Natural killer cell (primary cell): ENCODE results near the gene MIF4GD. TPM values are rescaled to one million over a fixed set of nuclear protein-coding genes. Genes with fewer than 3 reads are reported as not detected.
A peak's percentile ranks its signal among the peaks of the same experiment; 100 is the strongest.

Source experiments
- ATAC-seq, 3 donors: fragments of 150-1000 bp in 2 of 3; fragments of 200-7000 bp in 1 of 3; cut with Tn5 transposase; 1 replicate in 1 of 3; 2 replicates in 2 of 3; pipeline ENCODE4 v1.10.0; 2021; ENCODE audit warnings: mild to moderate bottlenecking in 2 of 3, moderate library complexity in 2 of 3
- DNase-seq, 2 donors: peaks; one replicate each; pipeline versions ENCODE4 v3.0.0 to v3.0.0-alpha.2; 2013 to 2021; ENCODE audit warnings: mixed read lengths in 1 of 2
- H3K27ac ChIP-seq: one replicate; pipeline ENCODE4 v1.5.1; 2013; ENCODE audit warnings: mild to moderate bottlenecking, low read length
- H3K27me3 ChIP-seq: one replicate; pipeline ENCODE4 v1.6.1; 2013; ENCODE audit warnings: low read length; ENCODE audit not compliant: control insufficient read depth, insufficient read depth
- H3K36me3 ChIP-seq: one replicate; pipeline ENCODE4 v1.6.1; 2013; ENCODE audit warnings: low read length; ENCODE audit not compliant: control insufficient read depth, insufficient read depth
- H3K4me1 ChIP-seq: one replicate; pipeline ENCODE4 v1.6.1; 2013; ENCODE audit warnings: low read length; ENCODE audit not compliant: control insufficient read depth, insufficient read depth
- H3K4me3 ChIP-seq: one replicate; pipeline ENCODE4 v1.5.1; 2013; ENCODE audit warnings: low read length
- H3K9me3 ChIP-seq: one replicate; pipeline ENCODE4 v1.6.1; 2013; ENCODE audit warnings: low read length; ENCODE audit not compliant: control insufficient read depth, insufficient read depth
- H3K27ac Mint-ChIP-seq, 2 donors: one replicate each; pipeline ENCODE4 v1.8.0; 2022; ENCODE audit warnings: mild to moderate bottlenecking in 2 of 2, mixed read lengths in 2 of 2, moderate library complexity in 1 of 2
- H3K27me3 Mint-ChIP-seq, 2 donors: one replicate each; pipeline ENCODE4 v1.8.0; 2022; ENCODE audit warnings: low read depth in 2 of 2, mixed read lengths in 2 of 2
- H3K36me3 Mint-ChIP-seq: one replicate; pipeline ENCODE4 v1.8.0; 2022; ENCODE audit warnings: mixed read lengths
- H3K4me1 Mint-ChIP-seq, 2 donors: one replicate each; pipeline ENCODE4 v1.8.0; 2022; ENCODE audit warnings: mixed read lengths in 2 of 2
- H3K4me3 Mint-ChIP-seq: one replicate; pipeline ENCODE4 v1.8.0; 2022; ENCODE audit warnings: mild to moderate bottlenecking, moderate library complexity, mixed read lengths
- H3K9me3 Mint-ChIP-seq, 2 donors: one replicate each; pipeline ENCODE4 v1.8.0; 2022; ENCODE audit warnings: mixed read lengths in 2 of 2
- CTCF ChIP-seq: fragments of 200-600 bp; IDR thresholded peaks from one replicate; pipeline ENCODE4 v1.8.0; 2022; ENCODE audit warnings: antibody characterized with exemption
- WGBS: methylation state at CpG from one replicate; pipeline ENCODE4 v1.1.7; 2013; ENCODE audit warnings: missing lambda C conversion rate; ENCODE audit not compliant: insufficient coverage; 5-methylcytosine and 5-hydroxymethylcytosine counted together
- intact Hi-C: fragments of 100-400 bp; cut with micrococcal nuclease; formaldehyde crosslinking; loops from one replicate; pipeline ENCODE4 v1.14.2; 2022
- total RNA-seq, 4 donors: library from RNA; stranded (reverse); fragments of 120-200 nt in 1 of 4; gene quantifications; one replicate each; pipeline versions ENCODE4 v1.2.3 to v1.2.4, GENCODE V29; 2013 to 2022

MIF4GD gene
- total RNA-seq, 3 donors from 2014 or later (not counting 1 experiment from before 2014, with no cell fraction given) = 44.5 to 56.9 (median 50.3) TPM

- Mint-ChIP-seq H3K27ac (peak overlapping the region in 1 of 2 donors; percentile 18), H3K4me3 (no peak overlapping the region), H3K27me3 (no peaks in the 10 kb centered on the region), H3K36me3 (no peaks in the 10 kb centered on the region), H3K4me1 (no peaks in the 10 kb centered on the region), H3K9me3 (no peaks in the 10 kb centered on the region)
- Histone ChIP-seq H3K9me3 (no peaks in the 10 kb centered on the region), H3K27me3 (no peaks in the 10 kb centered on the region), H3K4me1 (peaks cover 9% of the 10 kb centered on the region), H3K4me3 (no peak overlapping the region), H3K36me3 (peaks cover 70% of the 10 kb centered on the region), H3K27ac (no peak overlapping the region)
- TF ChIP-seq CTCF = no peak
- DNase-seq (no peak), ATAC-seq (no peak)
- 73% methylated on average over 2 of the region's 2 CpGs for WGBS
- intact Hi-C loops = no loop called here
Observed at GRCh38 chr17:75228305-75228704, 42.7 kb downstream of the MIF4GD start.

- Histone ChIP-seq H3K9me3 (no peaks in the 10 kb centered on the region), H3K36me3 (peaks cover 69% of the 10 kb centered on the region), H3K27me3 (no peaks in the 10 kb centered on the region), H3K4me1 (peaks cover 9% of the 10 kb centered on the region), H3K27ac (no peak overlapping the region), H3K4me3 (no peak overlapping the region)
- Mint-ChIP-seq H3K36me3 (no peaks in the 10 kb centered on the region), H3K27ac (no peak overlapping the region), H3K27me3 (no peaks in the 10 kb centered on the region), H3K4me3 (no peak overlapping the region), H3K9me3 (no peaks in the 10 kb centered on the region), H3K4me1 (no peaks in the 10 kb centered on the region)
- no peak for TF ChIP-seq CTCF
- DNase-seq (no peak), ATAC-seq (no peak)
- intact Hi-C loops = no loop called here
- WGBS = 92% methylated on average over 4 of the region's 5 CpGs
Observed at GRCh38 chr17:75227729-75228128, 43.3 kb downstream of the MIF4GD start.

GRCh38 chr17:75225016-75225415 lies 46.0 kb downstream of the MIF4GD start:
- intact Hi-C loops = no loop called here
- TF ChIP-seq CTCF = no peak
- Histone ChIP-seq H3K9me3 (no peaks in the 10 kb centered on the region), H3K36me3 (peaks cover 53% of the 10 kb centered on the region), H3K27me3 (no peaks in the 10 kb centered on the region), H3K4me1 (peaks cover 9% of the 10 kb centered on the region), H3K27ac (no peak overlapping the region), H3K4me3 (no peak overlapping the region)
- H3K27ac Mint-ChIP-seq = no peak overlapping the region
- WGBS = 91% methylated on average over 14 of the region's 14 CpGs
- DNase-seq (no peak), ATAC-seq (no peak)
- H3K4me3 Mint-ChIP-seq = no peak overlapping the region
- no peaks in the 10 kb centered on the region for H3K9me3 Mint-ChIP-seq
- H3K27me3 Mint-ChIP-seq = no peaks in the 10 kb centered on the region
- H3K36me3 Mint-ChIP-seq = no peaks in the 10 kb centered on the region
- peaks cover 0 to 5% of the 10 kb centered on the region in 2 donors for H3K4me1 Mint-ChIP-seq

GRCh38 chr17:75219815-75220214 lies 51.2 kb downstream of the MIF4GD start:
- H3K4me1 ChIP-seq = no peaks in the 10 kb centered on the region
- Mint-ChIP-seq H3K4me3 (no peak overlapping the region), H3K27ac (no peak overlapping the region), H3K27me3 (no peaks in the 10 kb centered on the region), H3K9me3 (no peaks in the 10 kb centered on the region), H3K36me3 (peaks cover 13% of the 10 kb centered on the region), H3K4me1 (peaks cover 0 to 10% of the 10 kb centered on the region in 2 donors)
- no peak for DNase-seq
- H3K4me3 ChIP-seq = no peak overlapping the region
- no peaks in the 10 kb centered on the region for H3K27me3 ChIP-seq
- peaks cover 53% of the 10 kb centered on the region for H3K36me3 ChIP-seq
- ATAC-seq = no peak
- WGBS = 100% methylated on average over 1 of the region's 3 CpGs
- TF ChIP-seq CTCF = no peak
- H3K9me3 ChIP-seq = no peaks in the 10 kb centered on the region
- intact Hi-C loops = no loop called here
- no peak overlapping the region for H3K27ac ChIP-seq
